Germinal center (tissue), 1 donor: ENCODE results near the gene ZMYND8.
"Not testable (repeated sequence)": the region's sequence is repeated elsewhere in the genome, so short reads cannot be mapped to it uniquely, and the experiment has no call there.

ENCODE experiments used
- DNase-seq: peaks from one replicate; pipeline ENCODE4 v3.0.0; 2012; ENCODE audit warnings: mixed read lengths, low spot score

ZMYND8 gene

GRCh38 chr20:47202733-47203667 lies 153.5 kb downstream of the ZMYND8 start:
- no peak for DNase-seq

GRCh38 chr20:47201074-47201730 lies 155.3 kb downstream of the ZMYND8 start:
- DNase-seq = no peak

- DNase-seq = no peak
Observed at GRCh38 chr20:47198996-47199552, 157.4 kb downstream of the ZMYND8 start.

GRCh38 chr20:47198254-47198671 lies 158.2 kb downstream of the ZMYND8 start:
- no peak for DNase-seq

GRCh38 chr20:47196091-47197081 lies 160.1 kb downstream of the ZMYND8 start:
- DNase-seq = peak; percentile 86

GRCh38 chr20:47195573-47195972 lies 160.9 kb downstream of the ZMYND8 start:
- DNase-seq = no peak

- DNase-seq = no peak
Observed at GRCh38 chr20:47191956-47192355, 164.5 kb downstream of the ZMYND8 start.

GRCh38 chr20:47191074-47191673 lies 165.3 kb downstream of the ZMYND8 start:
- DNase-seq = no peak

- DNase-seq = no peak
Observed at GRCh38 chr20:47189060-47189459, 167.4 kb downstream of the ZMYND8 start.

GRCh38 chr20:47188540-47188939 lies 168.0 kb downstream of the ZMYND8 start:
- DNase-seq = no peak

- DNase-seq = no peak
Observed at GRCh38 chr20:47187450-47188195, 168.9 kb downstream of the ZMYND8 start.

- DNase-seq = no peak
Observed at GRCh38 chr20:47183367-47183766, 173.1 kb downstream of the ZMYND8 start.

- DNase-seq = peak; percentile 79
Observed at GRCh38 chr20:47181056-47181862, 175.2 kb downstream of the ZMYND8 start.

GRCh38 chr20:47179267-47179666 lies 177.2 kb downstream of the ZMYND8 start:
- DNase-seq = no peak

GRCh38 chr20:47178851-47179250 lies 177.6 kb downstream of the ZMYND8 start:
- DNase-seq = no peak

- no peak for DNase-seq
Observed at GRCh38 chr20:47178277-47178676, 178.2 kb downstream of the ZMYND8 start.

- not testable (repeated sequence) for DNase-seq
Observed at GRCh38 chr20:47176217-47176616, 180.3 kb downstream of the ZMYND8 start.

GRCh38 chr20:47175493-47175892 lies 181.0 kb downstream of the ZMYND8 start:
- no peak for DNase-seq

- no peak for DNase-seq
Observed at GRCh38 chr20:47174456-47175243, 181.8 kb downstream of the ZMYND8 start.
